GM10847 (cell line): ENCODE data around the gene ZFX.

Experiments
- POLR2A ChIP-seq: IDR thresholded peaks from 2 replicates; pipeline ENCODE4 v1.6.1; 2011; ENCODE audit not compliant: insufficient read length; ENCODE audit errors: extremely low read depth

The ZFX gene

GRCh38 chrX:24149351-24150050, at the start of gene ZFX:
ZFX (plus strand) TSS chrX:24149729; CDS start chrX:24172743, 23,014 bp downstream.
- TF ChIP-seq POLR2A, result peak; percentile 62

DNA sequence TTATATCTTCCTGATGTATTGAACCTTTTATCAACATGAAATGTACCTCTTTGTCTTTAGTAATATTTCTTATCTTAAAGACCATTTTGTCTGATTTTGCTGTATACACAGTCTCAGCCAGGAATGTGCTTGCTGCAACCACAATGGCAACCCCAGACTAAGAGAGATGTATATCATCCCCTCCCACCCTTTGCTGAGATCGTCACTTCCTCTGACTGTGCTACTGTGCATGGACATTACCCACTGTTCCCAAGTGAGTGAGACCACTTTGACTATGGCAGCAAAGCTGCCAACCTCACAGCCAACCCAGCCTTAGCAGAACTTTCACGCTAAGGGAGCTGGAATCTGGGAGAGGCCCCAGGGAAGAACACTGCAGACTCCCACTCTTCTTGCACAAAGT, 48.8 kb upstream of the ZFX start:
- TF ChIP-seq POLR2A, result no peak

- no peak for TF ChIP-seq POLR2A
Measured at GRCh38 chrX:24110069-24110468, 39.5 kb upstream of the ZFX start.

DNA sequence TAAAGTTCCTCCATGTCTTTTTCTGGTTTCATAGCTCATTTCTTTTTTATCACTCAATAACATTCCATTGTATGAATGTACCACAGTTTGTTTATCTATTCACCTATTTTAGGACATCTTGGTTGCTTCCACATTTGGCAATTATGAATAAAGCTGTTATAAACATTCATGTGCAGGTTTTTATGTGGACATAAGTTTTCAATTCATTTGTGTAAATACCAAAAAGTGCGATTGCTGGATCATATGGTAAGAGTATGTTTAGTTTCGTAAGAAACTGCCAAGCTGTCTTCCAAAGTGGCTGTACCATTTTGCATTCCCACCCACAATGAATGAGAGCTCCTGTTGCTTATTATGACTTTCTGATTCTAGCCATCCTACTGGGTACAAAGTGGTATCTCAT, 36.3 kb upstream of the ZFX start:
- TF ChIP-seq POLR2A, result no peak

DNA sequence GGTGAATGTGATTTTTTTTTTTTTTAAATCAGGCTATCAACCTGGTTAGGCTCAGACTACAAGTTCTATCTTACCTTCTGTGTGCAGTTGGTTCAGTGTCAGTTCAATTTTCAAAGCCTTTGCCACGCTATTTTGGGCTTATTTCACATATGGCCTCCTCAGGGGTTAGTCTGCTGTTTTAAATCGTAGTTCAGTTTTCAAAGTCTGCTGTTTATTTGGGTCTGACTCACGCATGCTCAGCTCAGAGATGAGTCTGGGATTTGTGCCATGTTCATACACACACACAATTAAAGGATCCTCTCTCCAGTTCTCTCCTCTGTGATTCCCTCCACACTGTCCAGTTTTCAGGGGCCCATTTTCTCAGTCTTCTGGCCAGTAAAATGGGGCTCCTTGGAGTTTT, 32.3 kb upstream of the ZFX start:
- TF ChIP-seq POLR2A, result no peak

GRCh38 chrX:24124244-24124799, 25.2 kb upstream of the ZFX start:
- no peak for TF ChIP-seq POLR2A

DNA sequence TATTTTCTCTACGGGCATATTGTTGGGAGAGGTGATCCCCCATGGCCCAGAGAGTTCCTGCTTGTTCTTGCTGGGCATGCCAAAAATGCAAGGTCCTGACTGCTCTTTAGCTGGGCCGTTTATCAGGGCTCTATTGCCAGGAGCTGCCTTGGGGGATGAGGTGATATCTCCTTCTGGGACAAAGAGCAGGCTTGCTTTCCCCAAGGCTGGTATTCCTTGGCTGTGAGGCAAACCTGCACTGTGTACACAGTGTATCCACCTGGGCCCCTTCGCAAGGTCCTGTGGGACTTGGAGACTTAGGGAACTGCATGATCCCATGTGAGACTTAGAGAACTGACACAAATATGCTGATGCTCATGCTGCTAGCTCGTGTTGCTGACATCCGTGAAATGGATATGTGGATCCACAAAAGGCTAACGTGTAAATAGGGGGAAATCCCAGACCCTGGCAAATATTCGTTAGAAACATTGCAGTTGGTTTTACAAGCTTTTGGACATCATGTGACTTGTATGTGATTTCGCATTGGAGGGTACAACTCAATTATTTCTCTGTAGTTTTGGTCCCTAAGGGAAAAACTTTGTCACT, 24.4 kb upstream of the ZFX start:
- TF ChIP-seq POLR2A, result no peak

DNA sequence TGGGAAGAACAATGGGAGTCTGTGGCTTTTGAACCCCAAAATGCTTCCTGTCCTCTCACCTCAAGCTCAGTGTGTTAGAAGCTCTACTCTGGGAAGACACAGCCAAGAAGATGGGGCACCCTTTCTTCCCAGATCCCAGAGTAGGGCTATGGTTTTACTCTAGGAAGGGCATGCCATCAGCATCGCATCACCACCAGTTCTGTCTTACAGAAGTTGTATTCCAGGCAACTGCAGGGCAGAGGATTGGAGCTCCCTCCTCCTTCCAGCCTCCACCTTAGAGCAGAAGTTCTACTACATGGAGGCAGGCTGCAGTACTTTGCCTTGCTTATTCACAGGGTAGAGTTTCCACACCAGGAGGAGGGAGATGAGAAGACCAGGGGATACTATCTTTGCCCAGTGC, 18.1 kb upstream of the ZFX start:
- no peak for TF ChIP-seq POLR2A

DNA sequence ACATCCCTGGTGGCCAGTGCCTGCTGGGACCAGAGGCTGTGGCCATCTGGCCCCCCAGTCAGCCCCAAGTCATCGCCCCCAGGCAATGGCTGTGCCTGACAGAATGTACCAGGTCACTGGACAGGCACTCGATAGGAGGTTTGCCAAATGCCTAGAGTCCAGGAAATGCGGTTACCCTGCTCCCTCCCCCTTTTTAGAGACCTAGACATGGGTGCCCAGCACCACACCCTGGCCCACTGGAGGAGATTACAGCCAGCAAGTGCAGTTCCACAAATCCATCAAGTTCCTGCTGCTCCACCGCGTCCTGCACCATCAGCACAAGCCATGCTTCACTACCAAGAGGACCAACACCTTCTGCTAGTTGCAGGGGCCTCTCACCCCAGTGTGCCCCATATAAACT, 16.2 kb upstream of the ZFX start:
- TF ChIP-seq POLR2A, result no peak

DNA sequence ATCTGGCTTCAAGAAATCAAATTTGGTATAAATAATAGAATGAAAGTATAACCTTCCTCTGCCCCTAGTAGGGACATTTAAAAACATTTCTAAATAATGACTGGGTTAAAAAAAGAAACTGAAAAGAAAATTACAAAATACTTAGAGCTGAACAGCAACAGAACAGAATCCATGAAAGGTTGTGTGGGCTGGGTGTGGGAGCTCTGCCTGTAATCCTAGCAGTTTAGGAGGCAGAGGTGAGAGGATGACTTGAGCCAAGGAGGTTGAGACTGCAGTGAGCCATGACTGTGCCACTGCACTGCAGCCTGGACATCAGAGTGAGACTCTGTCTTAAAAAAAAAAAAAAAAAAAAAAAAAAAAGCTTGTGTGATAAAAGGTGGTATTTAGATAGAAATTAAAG, 12.3 kb upstream of the ZFX start:
- TF ChIP-seq POLR2A, result no peak

DNA sequence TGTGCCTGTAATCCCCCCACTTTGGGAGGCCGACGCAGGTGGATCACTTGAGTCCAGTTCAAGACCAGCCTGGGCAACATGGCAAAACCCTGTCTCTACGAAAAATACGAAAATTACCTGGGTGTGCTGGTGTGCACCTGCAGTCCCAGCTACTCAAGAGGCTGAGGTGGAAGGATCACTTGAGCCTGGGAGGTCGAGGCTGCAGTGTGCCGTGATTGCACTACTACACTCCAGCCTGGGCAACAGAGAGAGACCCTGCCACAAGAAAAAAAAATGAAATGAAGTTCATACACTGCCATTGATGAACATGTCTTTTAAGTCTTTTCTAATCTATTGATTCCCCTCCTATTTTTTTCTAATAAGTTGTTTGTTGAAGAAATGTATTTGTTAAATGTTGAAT, 5.0 kb upstream of the ZFX start:
- TF ChIP-seq POLR2A, result no peak

DNA sequence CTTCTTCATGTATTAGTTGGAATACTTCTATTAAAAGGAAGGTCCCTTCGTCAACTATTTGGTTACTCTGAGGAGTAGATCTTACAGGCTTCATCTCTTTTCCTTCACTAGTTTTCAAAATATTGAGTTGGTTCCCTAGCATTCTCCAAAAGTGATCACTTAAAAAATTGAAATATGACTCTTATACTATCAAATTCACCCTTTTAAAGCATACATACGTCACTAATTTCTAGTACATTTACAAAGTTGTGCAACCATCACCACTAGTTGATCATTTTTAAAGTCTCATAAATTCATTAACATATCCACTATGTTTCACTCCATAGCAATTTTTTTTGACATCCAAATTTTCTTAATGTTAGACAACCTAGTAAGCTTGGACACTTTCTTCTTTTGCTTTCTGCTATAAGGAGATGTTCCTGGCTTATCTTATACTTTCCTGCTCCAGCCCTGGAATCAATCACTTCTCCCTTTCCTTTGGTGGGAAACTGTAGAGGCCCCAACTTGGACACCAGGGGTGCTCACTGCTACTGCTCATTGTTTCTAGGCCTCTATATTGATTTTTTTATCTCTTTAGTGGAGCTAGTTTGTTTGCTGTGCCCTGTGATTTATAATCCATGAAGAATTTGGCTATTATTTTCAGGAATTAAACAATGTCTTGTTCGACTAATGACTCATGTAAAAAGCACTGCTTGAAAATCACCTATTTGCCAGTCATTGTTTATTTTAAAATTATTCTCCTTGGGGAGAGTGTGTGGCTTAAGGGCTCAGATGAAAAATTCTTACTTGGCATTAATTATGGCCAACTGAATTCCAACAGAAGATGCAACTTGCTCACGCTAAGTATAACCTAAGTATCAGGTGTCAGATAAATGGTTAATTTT, 4.0 kb upstream of the ZFX start:
- no peak for TF ChIP-seq POLR2A

DNA sequence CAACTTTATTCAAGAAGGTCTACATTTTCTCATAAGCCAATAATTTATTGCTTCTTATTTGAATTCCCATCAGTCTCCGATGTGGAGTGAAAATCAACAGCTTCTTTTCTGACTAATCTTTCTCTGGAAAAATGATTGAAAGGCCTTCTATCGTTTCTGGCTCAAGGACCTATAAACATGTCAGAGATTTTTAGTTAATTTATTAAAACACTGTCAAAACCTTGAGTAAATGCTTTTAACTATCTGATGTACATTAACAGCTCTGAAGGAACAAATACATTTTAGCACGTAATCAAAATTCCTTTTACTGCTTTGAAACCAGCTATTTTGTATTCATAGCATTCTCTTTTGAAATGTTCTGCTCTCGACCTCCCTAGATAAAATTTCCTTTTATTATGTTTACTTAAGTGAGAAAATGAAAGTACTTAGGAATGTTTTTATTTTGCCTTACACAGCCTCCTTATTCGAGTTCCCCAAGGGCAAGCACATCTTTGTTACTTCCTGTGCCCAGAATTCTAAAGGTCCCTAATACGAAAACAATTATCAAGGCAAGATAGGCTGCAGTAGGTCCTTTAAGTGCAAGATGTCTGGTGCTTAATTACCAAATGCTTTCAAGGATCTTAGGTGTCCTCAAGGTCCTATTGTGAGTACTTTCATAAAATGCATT, 3.1 kb upstream of the ZFX start:
- no peak for TF ChIP-seq POLR2A

DNA sequence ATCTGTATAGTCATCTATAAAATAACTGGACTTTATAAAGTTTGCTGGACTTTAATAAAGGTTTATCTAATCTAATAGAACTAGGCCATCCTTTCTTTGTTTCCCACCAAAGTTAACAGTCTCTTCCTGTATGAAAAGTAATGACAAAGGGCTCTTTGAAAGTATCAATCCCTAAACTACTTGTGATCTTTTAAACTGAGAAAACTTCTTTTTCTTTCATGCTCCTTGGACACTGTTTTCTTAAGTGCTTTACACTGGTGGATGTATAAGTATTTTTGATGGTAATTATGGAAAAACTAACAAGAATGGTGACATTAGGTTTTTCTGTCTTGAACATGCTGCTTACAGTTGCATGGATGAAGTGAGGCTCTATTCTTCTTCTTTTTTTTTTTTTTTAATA, 2.4 kb upstream of the ZFX start:
- TF ChIP-seq POLR2A, result no peak

GRCh38 chrX:24148121-24148520, 1.4 kb upstream of the ZFX start:
- TF ChIP-seq POLR2A, result no peak
